Mesenchymal stem cell (in vitro differentiated cells and primary cell): Measurements from ENCODE around the gene AUTS2.

Experiments
- DNase-seq: peaks from one replicate; pipeline ENCODE4 v3.0.0-alpha.2; 2013
- H2AFZ ChIP-seq: one replicate; pipeline ENCODE4 v1.6.1; 2013; ENCODE audit warnings: low read depth, mild to moderate bottlenecking, control low read depth, inconsistent platforms, low read length, moderate library complexity
- H2AK5ac ChIP-seq: 2 replicates; pipeline ENCODE4 v1.6.1; 2013; ENCODE audit warnings: low read length, moderate library complexity, mild to moderate bottlenecking, inconsistent platforms; ENCODE audit not compliant: severe bottlenecking
- H2BK120ac ChIP-seq: one replicate; pipeline ENCODE4 v1.6.1; 2013; ENCODE audit warnings: low read depth, mild to moderate bottlenecking, inconsistent platforms, low read length, moderate library complexity
- H2BK12ac ChIP-seq, 2 experiments: one replicate each; pipeline ENCODE4 v1.6.1; 2013; ENCODE audit warnings: inconsistent platforms in 2 of 2, low read length in 2 of 2, mild to moderate bottlenecking in 2 of 2, moderate library complexity in 2 of 2, control low read depth in 1 of 2
- H2BK15ac ChIP-seq: one replicate; pipeline ENCODE4 v1.6.1; 2013; ENCODE audit warnings: mild to moderate bottlenecking, low read depth, inconsistent platforms; ENCODE audit not compliant: poor library complexity, severe bottlenecking
- H2BK5ac ChIP-seq: 2 replicates; pipeline ENCODE4 v1.6.1; 2013; ENCODE audit warnings: low read depth, mild to moderate bottlenecking, low read length, control low read depth, inconsistent platforms; ENCODE audit not compliant: poor library complexity, severe bottlenecking
- H3K14ac ChIP-seq, 2 experiments: one replicate each; pipeline ENCODE4 v1.6.1; 2013; ENCODE audit warnings: inconsistent platforms in 2 of 2, low read length in 2 of 2, control low read depth in 1 of 2, mild to moderate bottlenecking in 1 of 2, moderate library complexity in 1 of 2
- H3K18ac ChIP-seq, 2 experiments: one replicate each; pipeline ENCODE4 v1.6.1; 2013; ENCODE audit warnings: inconsistent platforms in 2 of 2, low read length in 2 of 2, control low read depth in 1 of 2, low read depth in 1 of 2, mild to moderate bottlenecking in 1 of 2
- H3K23ac ChIP-seq, 2 experiments: one replicate each; pipeline ENCODE4 v1.6.1; 2013; ENCODE audit warnings: inconsistent platforms in 2 of 2, low read length in 2 of 2, mild to moderate bottlenecking in 2 of 2, moderate library complexity in 2 of 2, control low read depth in 1 of 2
- H3K27ac ChIP-seq: 2 replicates; pipeline ENCODE4 v1.5.1; 2013; ENCODE audit warnings: mild to moderate bottlenecking, moderate library complexity, low read length, control low read depth, inconsistent platforms; ENCODE audit not compliant: poor library complexity, severe bottlenecking
- H3K27me3 ChIP-seq, 2 experiments: 2 replicates each; pipeline versions ENCODE4 v1.6.1 to v1.7.0; 2013; ENCODE audit warnings: low read length in 2 of 2, mild to moderate bottlenecking in 2 of 2, moderate library complexity in 2 of 2, control low read depth in 1 of 2, inconsistent platforms in 1 of 2; ENCODE audit not compliant: control insufficient read depth in 1 of 2, insufficient read depth in 1 of 2
- H3K36me3 ChIP-seq, 2 experiments: 2 replicates each; pipeline versions ENCODE4 v1.6.1 to v1.7.0; 2013; ENCODE audit warnings: low read length in 2 of 2, control low read depth in 1 of 2, inconsistent platforms in 1 of 2, low read depth in 1 of 2, mild to moderate bottlenecking in 1 of 2; ENCODE audit not compliant: insufficient read depth in 2 of 2, control insufficient read depth in 1 of 2
- H3K4ac ChIP-seq, 2 experiments: one replicate each; pipeline ENCODE4 v1.6.1; 2013; ENCODE audit warnings: inconsistent platforms in 2 of 2, low read length in 2 of 2, mild to moderate bottlenecking in 2 of 2, moderate library complexity in 2 of 2, control low read depth in 1 of 2, low read depth in 1 of 2
- H3K4me1 ChIP-seq: 2 replicates; pipeline ENCODE4 v1.6.1; 2013; ENCODE audit warnings: low read depth, low read length, control low read depth; ENCODE audit not compliant: control insufficient read depth, insufficient read depth
- H3K4me2 ChIP-seq: 2 replicates; pipeline ENCODE4 v1.6.1; 2013; ENCODE audit warnings: low read length, mild to moderate bottlenecking, inconsistent platforms; ENCODE audit not compliant: poor library complexity, severe bottlenecking
- H3K4me3 ChIP-seq, 2 experiments: 2 replicates each; pipeline versions ENCODE4 v1.5.1 to v1.7.0; 2013; ENCODE audit warnings: low read length in 2 of 2, mild to moderate bottlenecking in 2 of 2, control low read depth in 1 of 2, low read depth in 1 of 2; ENCODE audit not compliant: insufficient read depth in 1 of 2
- H3K79me1 ChIP-seq: replicated peaks from 2 replicates; pipeline ENCODE4 v1.6.1; 2013; ENCODE audit warnings: mild to moderate bottlenecking, control low read depth, low read length, inconsistent platforms; ENCODE audit not compliant: poor library complexity, severe bottlenecking
- H3K9ac ChIP-seq: 2 replicates; pipeline ENCODE4 v1.7.0; 2013; ENCODE audit warnings: mild to moderate bottlenecking, low read length, moderate library complexity
- H3K9me3 ChIP-seq: 2 replicates; pipeline ENCODE4 v1.7.0; 2013; ENCODE audit warnings: mild to moderate bottlenecking, low read length; ENCODE audit not compliant: control insufficient read depth
- H4K8ac ChIP-seq: one replicate; pipeline ENCODE4 v1.6.1; 2013; ENCODE audit warnings: inconsistent platforms, mild to moderate bottlenecking, low read length, moderate library complexity
- H4K91ac ChIP-seq: one replicate; pipeline ENCODE4 v1.6.1; 2013; ENCODE audit warnings: mild to moderate bottlenecking, low read length, inconsistent platforms
- WGBS: methylation state at CpG from one replicate; pipeline ENCODE4 v1.1.7; 2013; ENCODE audit warnings: mixed read lengths; 5-methylcytosine and 5-hydroxymethylcytosine counted together

The AUTS2 gene

GRCh38 chr7:69803699-69804516 lies 205.6 kb downstream of the AUTS2 start:
- Histone ChIP-seq H4K91ac (no peak overlapping the region), H3K79me1 (peaks cover 23% of the 10 kb centered on the region), H2BK12ac (no peak overlapping the region), H3K18ac (no peak overlapping the region), H3K9ac (no peak overlapping the region), H3K36me3 (no peaks in the 10 kb centered on the region), H3K4me2 (no peak overlapping the region), H3K27me3 (no peaks in the 10 kb centered on the region), H2BK120ac (no peak overlapping the region), H4K8ac (no peak overlapping the region), H3K4ac (no peak overlapping the region), H2BK5ac (no peak overlapping the region), H2AK5ac (no peak overlapping the region), H3K4me3 (no peak overlapping the region), H3K4me1 (no peaks in the 10 kb centered on the region), H2AFZ (no peak overlapping the region), H3K27ac (no peak overlapping the region), H3K9me3 (no peaks in the 10 kb centered on the region), H3K14ac (no peak overlapping the region), H3K23ac (no peak overlapping the region), H2BK15ac (no peak overlapping the region)
- 86% methylated on average over 2 of the region's 5 CpGs for WGBS
- no peak for DNase-seq

GRCh38 chr7:69804962-69805361 lies 206.7 kb downstream of the AUTS2 start:
- no peak for DNase-seq
- Histone ChIP-seq H4K8ac (no peak overlapping the region), H3K14ac (no peak overlapping the region), H2BK15ac (no peak overlapping the region), H2BK120ac (no peak overlapping the region), H3K4me3 (no peak overlapping the region), H2AK5ac (no peak overlapping the region), H4K91ac (no peak overlapping the region), H3K23ac (no peak overlapping the region), H3K18ac (no peak overlapping the region), H3K4ac (no peak overlapping the region), H3K79me1 (peaks cover 24% of the 10 kb centered on the region), H3K4me2 (no peak overlapping the region), H3K36me3 (no peaks in the 10 kb centered on the region), H2BK12ac (no peak overlapping the region), H3K9me3 (no peaks in the 10 kb centered on the region), H2BK5ac (no peak overlapping the region), H3K9ac (no peak overlapping the region), H3K4me1 (no peaks in the 10 kb centered on the region), H3K27me3 (no peaks in the 10 kb centered on the region), H3K27ac (no peak overlapping the region), H2AFZ (no peak overlapping the region)
- WGBS, result 88% methylated on average over 1 of the region's 2 CpGs

- H4K91ac ChIP-seq, result no peak overlapping the region
- H2BK5ac ChIP-seq, result no peak overlapping the region
- no peak overlapping the region for H3K4me3 ChIP-seq
- H3K9ac ChIP-seq, result no peak overlapping the region
- H3K9me3 ChIP-seq, result no peaks in the 10 kb centered on the region
- no peak overlapping the region for H4K8ac ChIP-seq
- no peak overlapping the region for H3K23ac ChIP-seq
- no peak overlapping the region for H2AFZ ChIP-seq
- H3K27me3 ChIP-seq, result no peaks in the 10 kb centered on the region
- no peak overlapping the region for H3K14ac ChIP-seq
- H3K27ac ChIP-seq, result no peak overlapping the region
- H3K4ac ChIP-seq, result no peak overlapping the region
- H3K4me2 ChIP-seq, result no peak overlapping the region
- no peak overlapping the region for H2AK5ac ChIP-seq
- DNase-seq, result no peak
- no peak overlapping the region for H3K18ac ChIP-seq
- no peak overlapping the region for H2BK12ac ChIP-seq
- H3K79me1 ChIP-seq, result peaks cover 21% of the 10 kb centered on the region
- H2BK120ac ChIP-seq, result no peak overlapping the region
- H2BK15ac ChIP-seq, result no peak overlapping the region
- no peaks in the 10 kb centered on the region for H3K36me3 ChIP-seq
- H3K4me1 ChIP-seq, result no peaks in the 10 kb centered on the region
- 63% methylated on average over 1 of the region's 1 CpG for WGBS
Measured at GRCh38 chr7:69808391-69808790, 210.1 kb downstream of the AUTS2 start.

GRCh38 chr7:69811476-69812308 lies 213.4 kb downstream of the AUTS2 start:
- Histone ChIP-seq H3K4me1 (peaks cover 5% of the 10 kb centered on the region), H2BK120ac (no peak overlapping the region), H3K9ac (no peak overlapping the region), H2BK15ac (no peak overlapping the region), H3K14ac (no peak overlapping the region), H3K79me1 (peaks cover 23% of the 10 kb centered on the region), H3K9me3 (no peaks in the 10 kb centered on the region), H4K91ac (no peak overlapping the region), H3K4me3 (no peak overlapping the region), H3K27me3 (no peaks in the 10 kb centered on the region), H3K4me2 (no peak overlapping the region), H4K8ac (no peak overlapping the region), H2BK12ac (no peak overlapping the region), H3K18ac (no peak overlapping the region), H3K27ac (no peak overlapping the region), H3K36me3 (no peaks in the 10 kb centered on the region), H3K4ac (no peak overlapping the region), H3K23ac (no peak overlapping the region), H2AK5ac (no peak overlapping the region), H2BK5ac (no peak overlapping the region), H2AFZ (no peak overlapping the region)
- 87% methylated on average over 7 of the region's 7 CpGs for WGBS
- DNase-seq, result no peak
